ENCODE data around the gene MAN2B1. TPM values are rescaled to one million over a fixed set of nuclear protein-coding genes. Genes with fewer than 3 reads are reported as not detected.

The MAN2B1 gene
- total and polyA plus RNA-seq, 2 of the 8 experiments (the other 6 are each of a cell fraction or from before 2014, with no cell fraction given) = 55.3 to 76.3 TPM

DNA sequence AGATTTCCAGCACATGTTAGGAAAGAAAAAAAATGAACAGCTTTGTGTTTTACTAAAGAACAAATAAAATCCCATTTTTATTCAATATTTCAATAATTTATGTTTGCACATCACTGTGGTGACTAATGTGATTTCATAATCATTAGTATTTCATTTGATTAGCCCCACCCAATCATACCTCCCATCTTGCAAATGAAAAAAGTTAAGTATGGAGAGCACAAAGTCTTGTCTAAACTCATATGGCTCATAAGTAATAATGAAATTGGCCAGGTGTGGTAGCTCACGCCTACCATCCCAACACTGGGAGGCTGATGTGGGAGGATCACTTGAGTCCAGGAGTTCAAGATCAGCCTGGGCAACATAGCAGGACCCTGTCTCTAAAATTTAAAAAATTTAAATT lies 59.7 kb downstream of the MAN2B1 start:
- H3K4ac ChIP-seq (replicated peaks; ENCODE audit: insufficient read length, low read depth, low read length) = no peak overlapping the region
- no peak overlapping the region for H3K27ac ChIP-seq (ENCODE audit: low read depth, low read length)
- POLR2A ChIA-PET (ENCODE audit: partially characterized antibody) = interaction anchor here (1.0 kb wide), 1 partner anchor 19 kb away, joined by 3 read pairs; no protein-coding TSS in a partner anchor
- WGBS, 2 experiments (ENCODE audit: extremely low coverage in 1 of 2, insufficient coverage in 1 of 2, insufficient read length in 1 of 2, insufficient replicate concordance in 2 of 2, low coverage in 1 of 2, low lambda C conversion rate in 2 of 2, missing lambda C conversion rate in 1 of 2) = 100% methylated on average over 1 of the region's 1 CpG; no CpG with 5 or more reads in 1 of the 2 experiments
- H2AFZ ChIP-seq (ENCODE audit: low read length) = no peak overlapping the region
- FAIRE-seq (no peak), DNase-seq (ENCODE audit: low read depth in 1 of 2, low spot score in 2 of 2) (no peak)
- no peaks in the 10 kb centered on the region for H3K9me3 ChIP-seq (ENCODE audit: insufficient read depth in 2 of 2, low read depth in 1 of 2, low read length in 1 of 2)
- no peak overlapping the region for H3K4me3 ChIP-seq (ENCODE audit: extremely low read depth in 1 of 4, insufficient read depth in 2 of 4, low read depth in 3 of 4, low read length in 4 of 4)
- CTCF ChIA-PET (ENCODE audit: partially characterized antibody) = interaction anchor here (0.6 to 0.7 kb wide), 4 partner anchors 9 to 64 kb away, joined by 3 to 4 read pairs (median 3); no protein-coding TSS in a partner anchor
- H4K91ac ChIP-seq (replicated peaks; ENCODE audit: insufficient read length, low read length) = no peak overlapping the region
- H3K56ac ChIP-seq (replicated peaks; ENCODE audit: insufficient read length, low read depth, low read length) = no peak overlapping the region
- H4K20me1 ChIP-seq (replicated peaks in 1 of 2; ENCODE audit: control insufficient read depth in 1 of 2, insufficient read depth in 2 of 2, low read length in 2 of 2) = peaks cover 0 to 2% of the 10 kb centered on the region in 2 experiments
- peaks cover 0 to 5% (median under 1%) of the 10 kb centered on the region in 4 experiments; a peak in 4 of 8 replicates for H3K36me3 ChIP-seq (ENCODE audit: control insufficient read depth in 2 of 4, insufficient read depth in 4 of 4, low read length in 3 of 4)
- H3K23me2 ChIP-seq (ENCODE audit: low read depth, low read length) = no peaks in the 10 kb centered on the region
- peaks cover 0 to 15% of the 10 kb centered on the region in 2 experiments; a peak in 3 of 4 replicates for H3K79me2 ChIP-seq (ENCODE audit: control insufficient read depth in 1 of 2, insufficient read depth in 2 of 2, low read length in 2 of 2)
- no peak overlapping the region for H2BK15ac ChIP-seq (ENCODE audit: low read length)
- H3K27me3 ChIP-seq (replicated peaks in 1 of 4; ENCODE audit: control insufficient read depth in 3 of 4, extremely low read depth in 1 of 4, insufficient read depth in 3 of 4, low read length in 3 of 4) = no peaks in the 10 kb centered on the region
- H3K79me1 ChIP-seq (ENCODE audit: low read depth, low read length) = no peaks in the 10 kb centered on the region; the same call in 1 of the 2 replicates
- no peak overlapping the region for H2BK12ac ChIP-seq (ENCODE audit: low read depth, low read length)
- no peak overlapping the region for H3K4me2 ChIP-seq (ENCODE audit: insufficient read depth in 1 of 2, low read depth in 2 of 2, low read length in 2 of 2)
- H3K9ac ChIP-seq (replicated peaks in 1 of 4; ENCODE audit: extremely low read depth in 1 of 4, low read depth in 3 of 4, low read length in 3 of 4) = no peak overlapping the region
- H3K14ac ChIP-seq (ENCODE audit: insufficient read length) = no peak overlapping the region
- no peak overlapping the region for H2BK20ac ChIP-seq (ENCODE audit: low read length)
- H2AK5ac ChIP-seq (ENCODE audit: low read depth, low read length) = no peak overlapping the region
- H4K5ac ChIP-seq (ENCODE audit: insufficient read length, low read depth, low read length) = no peak overlapping the region
- TF ChIP-seq ASH2L (IDR thresholded peaks at IDR 0.05; ENCODE audit: low read length) (no peak), ZNF274 (IDR thresholded peaks at IDR 0.05; ENCODE audit: borderline replicate concordance, extremely low read depth, low read length) (no peak), PHF8 (conservative IDR thresholded peaks at IDR 0.05; ENCODE audit: low read depth, low read length) (no peak), TAF1 (IDR thresholded peaks at IDR 0.05; ENCODE audit: low read depth, low read length) (no peak), NANOG (IDR thresholded peaks at IDR 0.05; ENCODE audit: insufficient read depth, low read depth, low read length, poor library complexity, severe bottlenecking) (no peak), MAFK (IDR thresholded peaks at IDR 0.05; ENCODE audit: low read depth, low read length) (no peak), RFX5 (IDR thresholded peaks at IDR 0.05; ENCODE audit: borderline replicate concordance, low read depth, low read length) (no peak), HDAC6 (IDR thresholded peaks at IDR 0.05; ENCODE audit: low read depth, low read length) (no peak), SIRT6 (IDR thresholded peaks at IDR 0.05; ENCODE audit: low read length) (no peak), RXRA (IDR thresholded peaks at IDR 0.05; ENCODE audit: insufficient read depth, low read depth, low read length) (no peak), CHD2 (IDR thresholded peaks at IDR 0.05; ENCODE audit: low read length) (no peak), POU5F1 (IDR thresholded peaks at IDR 0.05; ENCODE audit: low read depth, low read length) (no peak)
- TF ChIP-seq, protein P1, sequence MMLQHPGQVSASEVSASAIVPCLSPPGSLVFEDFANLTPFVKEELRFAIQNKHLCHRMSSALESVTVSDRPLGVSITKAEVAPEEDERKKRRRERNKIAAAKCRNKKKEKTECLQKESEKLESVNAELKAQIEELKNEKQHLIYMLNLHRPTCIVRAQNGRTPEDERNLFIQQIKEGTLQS (IDR thresholded peaks at IDR 0.05; ENCODE audit: insufficient read depth, low read depth, low read length) = no peak
- H3K18ac ChIP-seq (ENCODE audit: extremely low read depth, low read length) = no peak overlapping the region
- no peak overlapping the region for H4K8ac ChIP-seq (ENCODE audit: extremely low read depth, insufficient read depth, low read length)
- peaks cover 0 to 2% (median 0%) of the 10 kb centered on the region in 4 experiments; a peak in 1 of 7 replicates for H3K4me1 ChIP-seq (replicated peaks in 1 of 4; ENCODE audit: control insufficient read depth in 3 of 4, insufficient read depth in 4 of 4, low read length in 3 of 4)
- no peak overlapping the region for H2BK120ac ChIP-seq (replicated peaks; ENCODE audit: low read depth, low read length)
- H2BK5ac ChIP-seq (ENCODE audit: low read depth, low read length) = no peak overlapping the region
- H3K23ac ChIP-seq (ENCODE audit: insufficient read length) = no peak overlapping the region
